Thoracic aorta (tissue), 2 donors: ENCODE measurements around the gene TSHZ2. TPM values are rescaled to one million over a fixed set of nuclear protein-coding genes. Genes with fewer than 3 reads are reported as not detected.

Source experiments
- ATAC-seq: fragments of 150-250 bp; one replicate; pipeline ENCODE4 v1.8.0; 2017; ENCODE audit warnings: low read depth; ENCODE audit not compliant: insufficient number of reproducible peaks, low FRiP score
- DNase-seq: peaks from one replicate; pipeline ENCODE4 v3.0.0-alpha.2; 2020; ENCODE audit warnings: low spot score
- H3K27ac ChIP-seq, 2 donors: fragments of 200-600 bp; sonication (generic); 1 replicate in 1 of 2; 2 replicates in 1 of 2; pipeline ENCODE4 v1.5.1; 2016; ENCODE audit warnings: mild to moderate bottlenecking in 2 of 2, moderate library complexity in 2 of 2
- H3K27me3 ChIP-seq: fragments of 200-600 bp; sonication (generic); replicated peaks from 2 replicates; pipeline ENCODE4 v1.6.0; 2016; ENCODE audit warnings: mild to moderate bottlenecking; ENCODE audit not compliant: insufficient read depth
- H3K36me3 ChIP-seq: fragments of 200-600 bp; sonication (generic); one replicate; pipeline ENCODE4 v1.5.1; 2016
- H3K4me1 ChIP-seq, 2 donors: fragments of 200-600 bp; sonication (generic); 1 replicate in 1 of 2; 2 replicates in 1 of 2; pipeline versions ENCODE4 v1.5.1 to v1.6.0; 2016; ENCODE audit warnings: low read depth in 2 of 2, mild to moderate bottlenecking in 1 of 2; ENCODE audit not compliant: control insufficient read depth in 1 of 2
- H3K4me3 ChIP-seq: fragments of 200-600 bp; sonication (generic); 2 replicates; pipeline ENCODE4 v1.5.1; 2016; ENCODE audit warnings: mild to moderate bottlenecking
- H3K9me3 ChIP-seq: fragments of 200-600 bp; sonication (generic); 2 replicates; pipeline ENCODE4 v1.5.1; 2016
- total RNA-seq, 2 donors: library from RNA; depleted of rRNA; stranded (reverse); fragments of >200 nt; gene quantifications; one replicate each; pipeline versions ENCODE4 v1.1.0 to v1.2.3, GENCODE V29; 2016
- TF ChIP-seq, protein P1 (sequence below): fragments of 200-600 bp; sonication (generic); IDR thresholded peaks from one replicate; pipeline ENCODE4 v1.5.1; 2019; ENCODE audit warnings: antibody characterized with exemption

Gene TSHZ2
- total RNA-seq, 2 donors from 2014 or later = 8.4 to 32.6 TPM

DNA sequence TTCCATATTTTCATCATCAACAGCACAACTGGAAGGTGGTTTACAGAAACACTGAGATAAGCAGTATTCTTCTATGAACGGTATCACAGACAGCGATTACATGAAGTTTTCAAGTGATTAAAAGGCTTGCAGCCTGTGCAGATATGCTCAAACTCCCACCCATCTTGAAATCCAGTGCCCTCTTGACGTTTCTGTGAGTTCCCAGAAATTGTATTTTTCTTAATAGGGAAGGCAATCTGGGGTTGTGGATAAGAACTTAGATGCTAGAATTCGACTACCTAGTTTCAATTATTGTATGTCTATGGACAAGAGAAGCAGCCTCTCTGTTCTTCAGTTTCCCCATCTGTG lies 331.2 kb downstream of the TSHZ2 start:
- DNase-seq (no peak), ATAC-seq (no peak)
- Histone ChIP-seq H3K4me3 (no peak overlapping the region), H3K4me1 (no peaks in the 10 kb centered on the region), H3K9me3 (no peaks in the 10 kb centered on the region), H3K27me3 (no peaks in the 10 kb centered on the region), H3K36me3 (no peaks in the 10 kb centered on the region), H3K27ac (no peak overlapping the region)
- TF ChIP-seq, protein P1, sequence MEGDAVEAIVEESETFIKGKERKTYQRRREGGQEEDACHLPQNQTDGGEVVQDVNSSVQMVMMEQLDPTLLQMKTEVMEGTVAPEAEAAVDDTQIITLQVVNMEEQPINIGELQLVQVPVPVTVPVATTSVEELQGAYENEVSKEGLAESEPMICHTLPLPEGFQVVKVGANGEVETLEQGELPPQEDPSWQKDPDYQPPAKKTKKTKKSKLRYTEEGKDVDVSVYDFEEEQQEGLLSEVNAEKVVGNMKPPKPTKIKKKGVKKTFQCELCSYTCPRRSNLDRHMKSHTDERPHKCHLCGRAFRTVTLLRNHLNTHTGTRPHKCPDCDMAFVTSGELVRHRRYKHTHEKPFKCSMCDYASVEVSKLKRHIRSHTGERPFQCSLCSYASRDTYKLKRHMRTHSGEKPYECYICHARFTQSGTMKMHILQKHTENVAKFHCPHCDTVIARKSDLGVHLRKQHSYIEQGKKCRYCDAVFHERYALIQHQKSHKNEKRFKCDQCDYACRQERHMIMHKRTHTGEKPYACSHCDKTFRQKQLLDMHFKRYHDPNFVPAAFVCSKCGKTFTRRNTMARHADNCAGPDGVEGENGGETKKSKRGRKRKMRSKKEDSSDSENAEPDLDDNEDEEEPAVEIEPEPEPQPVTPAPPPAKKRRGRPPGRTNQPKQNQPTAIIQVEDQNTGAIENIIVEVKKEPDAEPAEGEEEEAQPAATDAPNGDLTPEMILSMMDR = no peak

DNA sequence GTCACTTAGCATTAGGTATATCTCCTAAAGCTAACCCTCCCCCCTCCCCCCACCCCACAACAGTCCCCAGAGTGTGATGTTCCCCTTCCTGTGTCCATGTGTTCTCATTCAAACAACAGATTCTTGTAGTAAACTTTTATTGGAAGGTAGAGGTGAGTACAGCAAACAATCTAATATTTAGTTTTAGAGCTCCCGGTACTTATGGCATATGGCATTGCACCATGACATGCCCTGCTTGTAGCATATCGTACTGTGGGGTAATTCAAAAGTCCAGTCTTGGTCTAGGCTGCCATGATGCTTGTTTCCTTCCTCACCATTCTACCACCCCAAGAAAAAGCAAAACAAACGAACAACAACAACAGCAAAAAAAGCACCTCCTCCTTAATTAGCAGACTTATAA lies 332.0 kb downstream of the TSHZ2 start:
- Histone ChIP-seq H3K4me1 (no peaks in the 10 kb centered on the region), H3K27me3 (no peaks in the 10 kb centered on the region), H3K9me3 (no peaks in the 10 kb centered on the region), H3K27ac (no peak overlapping the region), H3K4me3 (no peak overlapping the region), H3K36me3 (no peaks in the 10 kb centered on the region)
- ATAC-seq = no peak
- TF ChIP-seq, protein P1 = no peak
- DNase-seq = no peak

DNA sequence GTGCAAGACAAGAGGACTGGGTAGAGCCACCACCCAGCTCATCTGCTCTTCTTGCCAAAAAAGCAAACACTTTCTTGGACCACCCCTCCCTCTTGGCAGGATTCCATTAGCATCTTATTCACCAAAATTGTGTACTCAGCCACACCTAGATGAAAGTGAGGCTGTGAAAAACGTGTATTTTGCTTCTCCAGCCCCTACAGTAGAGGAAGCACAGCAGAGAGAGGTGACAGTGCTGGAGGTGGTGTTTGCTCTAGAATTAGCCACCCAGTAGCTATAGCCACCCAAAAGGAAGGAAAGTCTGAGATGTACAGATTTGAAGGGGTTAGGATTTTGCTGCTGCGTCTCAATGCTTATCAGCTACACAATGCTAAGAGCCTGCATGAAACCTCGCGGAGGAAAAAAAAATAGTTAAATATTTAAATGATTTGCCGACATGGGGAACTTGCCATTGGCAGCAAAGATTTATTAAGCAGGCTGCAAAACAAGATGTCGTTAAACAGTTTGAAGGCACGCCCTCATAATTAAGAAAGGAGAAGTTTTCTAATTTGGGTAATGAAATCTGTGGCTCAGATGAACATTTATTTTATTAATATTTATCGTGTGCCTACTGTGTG lies 334.1 kb downstream of the TSHZ2 start:
- Histone ChIP-seq H3K4me1 (no peaks in the 10 kb centered on the region), H3K27me3 (no peaks in the 10 kb centered on the region), H3K36me3 (no peaks in the 10 kb centered on the region), H3K27ac (no peak overlapping the region), H3K9me3 (no peaks in the 10 kb centered on the region), H3K4me3 (no peak overlapping the region)
- no peak for DNase-seq
- ATAC-seq = no peak
- TF ChIP-seq, protein P1 = no peak

DNA sequence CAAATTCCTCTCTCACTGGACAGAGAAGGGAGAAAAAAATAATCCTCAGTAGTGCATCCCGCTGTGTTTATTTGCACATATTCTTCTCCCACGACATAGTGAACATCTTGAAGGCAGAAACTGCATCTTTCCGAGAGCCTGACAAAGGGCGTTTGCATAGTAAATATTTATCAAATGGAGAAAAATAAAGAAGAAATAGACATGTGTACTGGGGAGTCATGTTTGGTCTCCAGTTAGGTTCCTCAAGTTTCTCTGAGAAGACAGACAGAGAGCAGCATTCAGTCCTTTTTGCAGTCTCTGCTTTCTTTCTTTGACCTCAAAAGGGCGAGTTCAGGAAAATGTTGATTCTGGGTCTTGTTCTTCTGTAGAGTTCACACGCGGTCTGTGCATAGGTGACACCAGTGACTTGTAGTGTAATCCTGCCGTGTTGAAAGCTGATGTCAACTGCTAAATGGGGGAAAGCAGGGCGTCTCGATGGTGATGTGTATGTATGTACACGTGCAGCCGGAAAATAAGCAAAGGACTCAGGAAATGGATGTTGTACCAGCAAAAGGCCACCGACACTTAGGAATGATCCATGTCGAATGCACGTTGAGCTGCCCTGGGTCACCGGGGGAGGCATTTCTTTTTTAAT lies 335.9 kb downstream of the TSHZ2 start:
- no peaks in the 10 kb centered on the region for H3K4me1 ChIP-seq
- no peak overlapping the region for H3K4me3 ChIP-seq
- ATAC-seq (no peak), DNase-seq (no peak)
- H3K9me3 ChIP-seq = no peaks in the 10 kb centered on the region
- TF ChIP-seq, protein P1 = no peak
- no peaks in the 10 kb centered on the region for H3K27me3 ChIP-seq
- H3K36me3 ChIP-seq = no peaks in the 10 kb centered on the region
- H3K27ac ChIP-seq = no peak overlapping the region

DNA sequence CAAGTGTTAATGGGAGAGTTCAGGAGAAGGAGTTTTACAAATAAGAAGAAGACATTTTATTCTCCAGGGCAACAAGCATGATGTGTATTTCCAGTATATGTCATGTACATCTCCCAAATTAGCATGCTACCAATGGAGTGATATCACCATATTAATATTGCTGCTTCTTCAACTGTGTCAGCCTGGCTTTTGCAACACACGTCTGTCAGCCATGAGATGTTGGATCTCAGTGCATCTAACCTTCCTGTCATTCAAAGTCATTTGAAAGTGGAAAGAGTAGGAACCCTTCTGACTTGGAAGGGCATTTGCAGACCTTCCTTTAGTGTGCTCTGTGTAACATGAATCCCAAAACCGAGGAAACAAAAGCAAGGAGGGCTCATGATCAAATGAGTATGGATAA lies 337.4 kb downstream of the TSHZ2 start:
- DNase-seq = no peak
- TF ChIP-seq, protein P1 = no peak
- no peaks in the 10 kb centered on the region for H3K4me1 ChIP-seq
- H3K4me3 ChIP-seq = no peak overlapping the region
- no peaks in the 10 kb centered on the region for H3K9me3 ChIP-seq
- ATAC-seq = no peak
- no peaks in the 10 kb centered on the region for H3K27me3 ChIP-seq
- H3K27ac ChIP-seq = no peak overlapping the region
- H3K36me3 ChIP-seq = no peaks in the 10 kb centered on the region
